Skin epidermis (tissue), 12 donors: ENCODE data around the gene HOXA6.

Experiments
- H3K27ac ChIP-seq, 21 experiments: fragments of 200-600 bp; sonication (generic) in 11 of 21; one replicate each; pipeline ENCODE4 v1.5.0; 2020; ENCODE audit warnings: mild to moderate bottlenecking in 3 of 21, inconsistent platforms in 2 of 21, moderate library complexity in 2 of 21
- H3K4me3 ChIP-seq, 7 experiments: fragments of 200-600 bp; sonication (generic) in 2 of 7; one replicate each; pipeline ENCODE4 v1.5.0; 2020; ENCODE audit warnings: inconsistent platforms in 2 of 7, mild to moderate bottlenecking in 2 of 7, moderate library complexity in 1 of 7

HOXA6 gene

DNA sequence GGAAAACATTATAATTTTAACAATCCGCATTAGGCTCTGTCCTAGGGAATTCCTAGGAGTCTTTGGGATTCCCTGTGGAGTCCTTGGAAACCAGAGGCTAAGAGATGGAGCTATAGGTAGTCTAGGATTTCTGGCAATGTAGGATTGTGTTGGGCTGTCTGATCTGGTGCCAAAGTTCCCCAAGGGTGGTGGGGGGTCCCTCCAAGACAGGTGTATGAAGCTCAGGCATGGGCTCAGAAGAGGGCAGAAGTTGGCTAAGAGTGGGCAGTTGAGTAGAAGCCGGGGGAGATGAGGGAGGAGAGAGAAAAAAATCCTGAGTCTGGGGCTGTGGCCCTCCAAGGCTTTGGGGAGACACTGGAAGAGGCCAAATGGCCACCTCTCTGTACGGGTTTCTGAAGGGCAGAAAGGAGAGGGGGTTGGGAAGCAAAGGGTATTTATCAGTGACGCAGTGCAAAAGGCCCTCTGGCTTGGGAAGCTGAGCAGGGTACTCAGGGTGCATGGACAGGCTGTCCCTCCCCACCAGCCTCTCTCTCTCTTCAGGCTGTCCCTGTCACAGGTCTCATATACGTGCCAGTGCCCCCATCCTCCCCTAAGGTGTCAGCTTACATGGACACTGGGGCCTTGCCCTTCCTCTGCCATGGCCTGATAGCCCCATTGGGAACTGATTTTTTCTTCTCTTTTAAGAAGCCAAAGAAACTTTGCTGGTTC is 929 bp downstream of the HOXA6 start:
- peak overlapping the region in 5 of 21 experiments; percentile 25 to 79 (median 76) for H3K27ac ChIP-seq
- H3K4me3 ChIP-seq = no peak overlapping the region

- Histone ChIP-seq H3K4me3 (no peak overlapping the region), H3K27ac (no peak overlapping the region)
Measured at GRCh38 chr7:27145914-27146412, 1.6 kb downstream of the HOXA6 start.

DNA sequence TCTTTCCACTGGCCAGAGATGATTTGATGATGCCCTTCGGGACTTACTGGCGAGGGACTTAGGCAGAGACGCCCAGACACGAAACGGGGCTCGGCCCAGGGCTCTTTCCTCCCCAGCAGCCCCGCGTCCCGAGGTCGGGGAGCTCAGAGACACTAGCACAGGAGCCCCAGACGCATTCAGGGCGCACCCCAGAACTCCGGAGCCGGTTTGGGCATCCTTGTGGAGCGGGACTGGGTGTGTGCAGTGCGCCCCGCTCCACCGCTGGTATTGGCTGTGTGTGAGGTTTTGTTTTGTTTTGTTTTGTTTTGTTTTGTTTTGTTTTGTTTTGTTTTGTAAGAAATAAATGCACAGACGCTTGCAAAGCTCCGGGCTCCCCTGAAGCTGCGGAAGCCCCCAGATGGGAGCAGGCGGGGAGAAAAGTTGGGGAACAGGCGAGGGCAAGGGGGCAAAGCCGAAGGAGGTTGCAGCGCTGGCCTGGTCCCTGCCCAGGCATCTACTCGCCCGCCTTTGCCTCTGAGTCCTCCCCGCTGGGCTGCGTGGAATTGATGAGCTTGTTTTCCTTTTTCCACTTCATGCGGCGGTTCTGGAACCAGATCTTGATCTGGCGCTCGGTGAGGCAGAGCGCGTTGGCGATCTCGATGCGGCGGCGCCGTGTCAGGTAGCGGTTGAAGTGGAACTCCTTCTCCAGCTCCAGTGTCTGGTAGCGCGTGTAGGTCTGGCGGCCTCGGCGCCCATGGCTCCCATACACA is 2.2 kb downstream of the HOXA6 start:
- H3K27ac ChIP-seq = peak overlapping the region in 2 of 21 experiments; percentile 19 to 52
- no peak overlapping the region for H3K4me3 ChIP-seq

DNA sequence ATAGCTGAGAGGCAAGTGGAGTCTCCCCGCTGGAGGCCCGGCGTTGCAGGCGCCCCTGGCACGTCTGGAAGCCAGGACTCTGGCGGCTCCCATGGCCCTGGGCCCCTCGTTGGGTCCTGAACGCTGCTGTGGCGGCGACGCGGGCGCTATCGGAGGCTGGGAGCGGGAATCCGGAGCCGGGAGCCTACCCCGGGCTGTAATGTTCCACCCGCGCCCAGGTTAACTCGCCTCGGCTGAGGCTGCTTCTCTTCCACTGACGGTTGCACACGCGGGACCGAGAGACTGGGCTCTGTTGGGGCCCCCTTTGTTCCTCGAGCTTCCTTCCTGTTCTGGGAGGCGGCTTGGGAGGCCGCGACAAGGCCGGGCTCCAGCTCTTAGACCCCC is 2.8 kb downstream of the HOXA6 start:
- no peak overlapping the region for H3K4me3 ChIP-seq
- H3K27ac ChIP-seq = peak overlapping the region in 1 of 21 experiments; percentile 52

DNA sequence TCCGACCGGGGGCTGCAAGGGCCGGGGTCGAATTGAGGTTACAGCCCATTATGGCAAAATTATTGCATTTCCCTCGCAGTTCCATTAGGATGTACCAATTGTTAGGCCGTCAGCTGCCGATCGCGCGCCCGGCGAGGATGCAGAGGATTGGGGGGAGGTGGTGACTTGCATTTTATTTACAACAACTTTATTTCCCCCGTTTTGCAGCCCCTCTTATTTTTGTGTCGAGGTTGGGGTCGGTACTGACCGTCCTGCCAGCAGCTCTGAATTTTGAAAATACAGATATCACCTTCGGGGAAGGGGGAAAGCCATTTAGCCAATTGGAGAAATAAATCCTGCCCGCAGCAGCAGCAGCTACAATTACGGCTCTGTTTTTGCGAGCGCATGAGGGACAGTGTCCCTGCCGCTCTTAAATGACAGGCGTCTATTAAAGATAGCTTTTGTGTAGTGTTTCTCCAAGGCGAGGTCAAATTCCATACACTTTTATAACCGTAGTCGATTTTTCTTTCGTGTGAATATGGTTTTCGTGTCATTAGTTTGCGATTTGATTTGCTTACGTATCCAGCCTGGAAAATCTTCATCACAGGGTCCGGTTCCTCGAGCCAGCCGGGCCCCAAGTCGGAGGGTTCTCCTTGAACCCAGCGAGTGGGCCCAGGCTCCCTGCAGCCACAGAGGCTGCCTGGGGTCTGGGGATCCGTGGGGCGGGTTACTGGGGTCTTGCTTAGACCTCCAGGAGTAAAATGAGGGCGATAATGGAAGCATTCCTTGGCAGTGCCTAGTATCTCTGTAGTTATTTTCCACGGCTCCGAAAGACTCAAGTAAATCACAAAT is 3.4 kb downstream of the HOXA6 start:
- H3K4me3 ChIP-seq = peak overlapping the region in 3 of 7 experiments; percentile 36 to 60 (median 56)
- H3K27ac ChIP-seq = peak overlapping the region in 1 of 21 experiments; percentile 77

- Histone ChIP-seq H3K27ac (peak within 1 kb of the TSS in 14 of 21 experiments; percentile 0 to 85 (median 61)), H3K4me3 (peak within 1 kb of the TSS; percentile 15 to 60 (median 36))
Measured at GRCh38 chr7:27143023-27143949, 4.3 kb downstream of the HOXA6 start, which contains the start of gene HOXA5. Gene HOXA5 (minus strand): TSS chr7:27143681. CDS start chr7:27143607, 74 bp downstream.

DNA sequence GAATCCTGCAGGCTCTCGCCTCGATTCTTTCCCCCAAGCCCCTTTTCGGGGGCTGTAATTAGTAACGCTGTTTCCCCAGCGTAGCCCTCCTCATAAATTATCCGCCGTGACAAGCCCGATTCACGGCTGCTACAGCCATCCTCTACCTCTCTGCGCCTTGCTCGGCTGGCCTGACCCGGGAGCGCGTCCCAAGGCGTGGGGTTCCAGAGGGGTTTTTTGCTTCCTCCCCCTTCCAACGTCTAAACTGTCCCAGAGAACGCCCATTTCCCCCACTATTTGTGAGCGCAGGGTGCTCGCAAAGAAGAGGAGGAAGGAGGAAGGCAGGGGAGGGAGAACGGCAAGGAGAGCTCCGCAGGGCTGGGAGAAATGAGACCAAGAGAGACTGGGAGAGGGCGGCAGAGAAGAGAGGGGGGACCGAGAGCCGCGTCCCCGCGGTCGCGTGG is 5.0 kb downstream of the HOXA6 start:
- peak overlapping the region; percentile 15 to 60 (median 36) for H3K4me3 ChIP-seq
- H3K27ac ChIP-seq = peak overlapping the region in 13 of 21 experiments; percentile 0 to 85 (median 62)

DNA sequence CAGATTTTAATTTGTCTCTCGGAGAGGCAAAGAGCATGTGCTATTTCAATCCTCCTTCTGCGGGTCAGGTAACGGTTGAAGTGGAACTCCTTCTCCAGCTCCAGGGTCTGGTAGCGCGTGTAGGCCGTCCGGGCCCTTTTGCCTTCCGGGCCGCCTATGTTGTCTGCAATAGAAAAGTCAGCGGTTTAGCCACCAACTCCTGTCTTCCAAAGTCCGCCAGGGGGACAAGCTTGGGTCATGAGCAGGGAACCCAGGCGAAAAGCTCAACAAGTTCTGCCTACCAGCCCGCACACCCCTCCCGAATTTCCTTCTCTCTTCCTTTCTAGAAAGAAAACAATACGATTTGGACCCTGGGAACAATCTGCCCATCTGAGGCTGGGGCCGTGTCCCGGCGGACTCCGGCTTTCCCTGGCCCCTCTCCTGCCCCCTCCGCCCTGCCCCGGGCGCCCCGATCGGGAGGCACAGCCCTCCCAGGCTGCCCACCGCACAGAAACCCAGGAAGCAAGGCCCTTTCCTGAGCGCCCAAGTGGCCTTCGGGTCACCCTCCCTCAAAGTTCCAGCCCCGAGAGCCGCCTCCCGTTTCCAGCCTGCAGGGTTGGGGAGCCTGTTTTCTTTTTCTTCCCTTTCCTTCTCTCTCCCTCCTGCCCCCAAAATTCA is 5.5 kb downstream of the HOXA6 start:
- Histone ChIP-seq H3K27ac (peak overlapping the region in 6 of 21 experiments; percentile 8 to 85 (median 64)), H3K4me3 (peak overlapping the region in 6 of 7 experiments; percentile 31 to 60 (median 43))

DNA sequence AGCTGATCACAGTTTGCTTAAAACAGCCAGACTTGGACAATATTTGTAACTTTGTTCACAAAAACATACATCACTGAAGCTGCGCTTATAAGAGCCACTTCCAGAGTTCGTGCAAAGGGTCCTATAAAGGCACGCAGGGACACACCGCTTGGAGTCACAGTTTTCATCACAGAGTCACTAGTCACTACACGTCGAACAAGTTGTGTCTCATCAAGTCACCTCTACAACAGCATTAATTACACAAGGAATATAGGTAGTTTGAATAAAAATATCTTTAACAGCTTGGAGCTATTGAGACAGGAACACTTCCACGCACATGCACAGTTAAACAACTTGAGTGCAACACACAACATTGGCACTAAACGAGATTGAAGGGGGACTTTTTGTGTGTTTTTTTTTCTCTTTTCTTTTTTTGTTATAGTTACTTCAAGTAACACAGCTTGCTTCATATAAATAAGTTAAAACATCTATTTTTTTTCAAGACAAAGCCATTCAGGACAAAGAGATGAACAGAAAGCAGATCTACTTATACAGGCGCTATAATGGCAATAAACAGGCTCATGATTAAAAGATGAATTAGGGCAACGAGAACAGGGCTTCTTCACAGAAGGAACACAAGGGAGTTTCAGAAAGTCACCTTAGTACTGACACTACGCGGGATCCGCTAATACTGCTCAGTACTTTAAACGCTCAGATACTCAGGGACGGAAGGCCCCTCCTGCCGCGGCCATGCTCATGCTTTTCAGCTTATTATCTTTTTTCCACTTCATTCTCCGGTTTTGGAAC is 6.2 kb downstream of the HOXA6 start:
- Histone ChIP-seq H3K4me3 (peak overlapping the region in 1 of 7 experiments; percentile 60), H3K27ac (peak overlapping the region in 1 of 21 experiments; percentile 77)

- H3K4me3 ChIP-seq = no peak overlapping the region
- no peak overlapping the region for H3K27ac ChIP-seq
Measured at GRCh38 chr7:27140126-27140857, 7.3 kb downstream of the HOXA6 start.

- Histone ChIP-seq H3K4me3 (no peak overlapping the region), H3K27ac (no peak overlapping the region)
Measured at GRCh38 chr7:27139334-27140125, 8.0 kb downstream of the HOXA6 start.

DNA sequence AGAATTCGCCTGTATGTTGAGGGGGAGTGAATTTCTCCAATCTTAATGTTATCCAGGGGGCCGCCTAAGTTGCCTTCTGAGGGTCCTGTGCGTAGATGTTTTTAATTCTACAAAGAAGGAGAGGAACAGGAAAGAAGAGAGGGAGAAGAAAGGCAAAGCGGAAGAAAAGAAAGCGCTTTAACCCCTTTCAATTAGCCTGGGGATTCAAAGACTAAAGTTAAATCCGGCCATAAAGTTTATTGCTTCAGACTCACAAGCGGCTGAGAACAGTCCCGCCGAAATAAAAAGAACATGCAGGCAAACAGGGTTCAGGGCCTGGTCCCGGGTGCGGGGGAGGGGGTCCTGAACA is 8.6 kb downstream of the HOXA6 start:
- Histone ChIP-seq H3K27ac (no peak overlapping the region), H3K4me3 (no peak overlapping the region)

DNA sequence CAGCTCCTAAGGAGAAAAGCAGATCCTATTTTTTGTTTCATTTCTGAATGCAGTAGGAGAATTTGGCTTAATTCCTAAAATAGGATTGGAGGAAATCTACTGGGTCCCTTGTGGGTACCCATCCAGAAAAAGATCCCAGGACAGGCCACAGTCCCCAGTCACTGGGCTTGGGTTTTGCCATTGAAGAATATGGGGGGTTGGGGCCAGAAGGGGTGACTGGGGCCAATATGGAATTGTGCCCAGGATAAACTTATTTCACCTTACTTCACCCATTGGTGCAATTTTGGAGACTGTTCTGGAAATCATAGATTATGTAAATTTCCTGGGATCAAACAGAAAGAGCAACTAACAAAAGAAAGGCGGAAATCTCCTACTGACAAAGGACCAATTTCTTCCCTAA is 9.1 kb downstream of the HOXA6 start:
- Histone ChIP-seq H3K27ac (no peak overlapping the region), H3K4me3 (no peak overlapping the region)

GRCh38 chr7:27137640-27138315 is 9.8 kb downstream of the HOXA6 start:
- H3K27ac ChIP-seq = no peak overlapping the region
- no peak overlapping the region for H3K4me3 ChIP-seq

GRCh38 chr7:27134392-27134791 is 13.2 kb downstream of the HOXA6 start:
- no peak overlapping the region for H3K4me3 ChIP-seq
- no peak overlapping the region for H3K27ac ChIP-seq
